Mucosa of stomach (tissue), 1 donor: ENCODE results near the gene CABLES2.

Experiments
- H3K27me3 ChIP-seq: one replicate; pipeline ENCODE4 v1.7.0; 2013; ENCODE audit warnings: mild to moderate bottlenecking, low read length; ENCODE audit not compliant: control insufficient read depth, insufficient read depth
- H3K36me3 ChIP-seq: one replicate; pipeline ENCODE4 v1.7.0; 2013; ENCODE audit warnings: low read length; ENCODE audit not compliant: control insufficient read depth, insufficient read depth
- H3K4me1 ChIP-seq: one replicate; pipeline ENCODE4 v1.7.0; 2013; ENCODE audit warnings: mild to moderate bottlenecking, low read length; ENCODE audit not compliant: control insufficient read depth, insufficient read depth
- H3K4me3 ChIP-seq: one replicate; pipeline ENCODE4 v1.7.0; 2013; ENCODE audit warnings: low read length
- H3K9ac ChIP-seq: one replicate; pipeline ENCODE4 v1.7.0; 2013; ENCODE audit warnings: mild to moderate bottlenecking, low read length, moderate library complexity
- H3K9me3 ChIP-seq: one replicate; pipeline ENCODE4 v1.7.0; 2013; ENCODE audit warnings: mild to moderate bottlenecking, low read length, moderate library complexity; ENCODE audit not compliant: control insufficient read depth
- donor health status: Pancreatic carcinoma.

The CABLES2 gene

GRCh38 chr20:62446888-62447869 lies 40.1 kb upstream of the CABLES2 start:
- H3K27me3 ChIP-seq = peaks cover 10% of the 10 kb centered on the region
- no peak overlapping the region for H3K4me3 ChIP-seq
- H3K36me3 ChIP-seq = no peaks in the 10 kb centered on the region
- H3K4me1 ChIP-seq = no peaks in the 10 kb centered on the region
- H3K9ac ChIP-seq = no peak overlapping the region
- no peaks in the 10 kb centered on the region for H3K9me3 ChIP-seq

DNA sequence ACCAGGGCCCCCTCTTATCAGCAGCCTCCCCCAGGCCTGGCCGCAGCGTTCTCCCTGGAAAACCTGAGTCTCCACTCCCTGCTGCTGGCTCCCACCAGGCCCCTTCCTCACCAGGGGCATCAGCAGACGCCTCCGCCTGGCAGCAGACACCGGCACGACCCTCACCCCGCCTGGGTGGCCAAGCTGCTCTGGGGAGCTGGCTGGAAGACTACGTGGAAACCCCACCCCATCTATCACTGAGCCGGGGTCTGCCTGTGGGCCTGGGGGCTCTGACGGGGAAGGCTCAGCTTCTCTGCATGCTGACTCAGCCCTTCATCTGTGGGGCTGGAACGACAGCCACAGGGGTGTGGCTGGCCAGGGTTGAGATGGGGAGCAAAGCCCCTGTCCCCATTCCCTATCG lies 39.4 kb upstream of the CABLES2 start:
- H3K9ac ChIP-seq = no peak overlapping the region
- H3K9me3 ChIP-seq = no peaks in the 10 kb centered on the region
- no peaks in the 10 kb centered on the region for H3K36me3 ChIP-seq
- peaks cover 7% of the 10 kb centered on the region for H3K27me3 ChIP-seq
- no peaks in the 10 kb centered on the region for H3K4me1 ChIP-seq
- H3K4me3 ChIP-seq = no peak overlapping the region

DNA sequence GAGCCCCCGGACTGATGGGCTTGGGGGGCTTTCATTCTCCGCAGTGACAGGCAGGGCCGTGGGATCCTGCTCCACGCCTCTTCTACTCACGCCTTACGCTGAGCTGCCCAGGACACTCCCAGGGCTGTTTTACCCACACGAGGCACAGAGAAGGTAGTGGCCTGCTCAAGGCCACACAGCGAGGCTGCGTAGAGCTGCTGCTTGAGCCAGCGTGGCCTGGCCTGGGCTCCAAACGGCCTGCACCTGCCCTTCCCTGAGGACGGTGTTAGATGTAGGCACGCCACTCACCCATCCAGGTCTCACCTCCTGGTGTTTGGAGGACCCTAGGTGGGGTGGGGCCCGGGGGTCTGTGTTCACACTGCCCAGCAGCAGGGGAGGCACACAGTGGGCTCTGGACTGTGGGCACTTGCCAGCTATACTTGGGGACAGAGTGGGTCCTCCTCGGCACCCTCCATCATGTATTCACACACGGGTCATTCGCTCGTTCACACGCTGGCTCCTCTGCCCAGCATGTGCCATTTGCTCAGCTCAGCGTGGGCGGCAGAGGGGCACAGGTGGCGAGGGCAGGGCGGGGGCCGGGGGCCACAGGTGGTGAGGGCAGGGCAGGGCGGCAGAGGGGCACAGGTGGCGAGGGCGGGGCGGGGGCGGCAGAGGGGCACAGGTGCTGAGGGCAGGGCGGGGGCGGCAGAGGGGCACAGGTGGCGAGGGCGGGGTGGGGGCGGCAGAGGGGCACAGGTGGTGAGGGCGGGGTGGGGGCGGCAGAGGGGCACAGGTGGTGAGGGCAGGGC lies 38.7 kb upstream of the CABLES2 start:
- H3K27me3 ChIP-seq = peaks cover 7% of the 10 kb centered on the region
- H3K9ac ChIP-seq = no peak overlapping the region
- no peaks in the 10 kb centered on the region for H3K9me3 ChIP-seq
- H3K36me3 ChIP-seq = no peaks in the 10 kb centered on the region
- no peaks in the 10 kb centered on the region for H3K4me1 ChIP-seq
- H3K4me3 ChIP-seq = no peak overlapping the region

- H3K36me3 ChIP-seq = no peaks in the 10 kb centered on the region
- no peaks in the 10 kb centered on the region for H3K4me1 ChIP-seq
- peaks cover 3% of the 10 kb centered on the region for H3K27me3 ChIP-seq
- H3K9me3 ChIP-seq = no peaks in the 10 kb centered on the region
- H3K9ac ChIP-seq = no peak overlapping the region
- no peak overlapping the region for H3K4me3 ChIP-seq
These were observed 37.2 kb upstream of the CABLES2 start for GRCh38 chr20:62444286-62444685.

DNA sequence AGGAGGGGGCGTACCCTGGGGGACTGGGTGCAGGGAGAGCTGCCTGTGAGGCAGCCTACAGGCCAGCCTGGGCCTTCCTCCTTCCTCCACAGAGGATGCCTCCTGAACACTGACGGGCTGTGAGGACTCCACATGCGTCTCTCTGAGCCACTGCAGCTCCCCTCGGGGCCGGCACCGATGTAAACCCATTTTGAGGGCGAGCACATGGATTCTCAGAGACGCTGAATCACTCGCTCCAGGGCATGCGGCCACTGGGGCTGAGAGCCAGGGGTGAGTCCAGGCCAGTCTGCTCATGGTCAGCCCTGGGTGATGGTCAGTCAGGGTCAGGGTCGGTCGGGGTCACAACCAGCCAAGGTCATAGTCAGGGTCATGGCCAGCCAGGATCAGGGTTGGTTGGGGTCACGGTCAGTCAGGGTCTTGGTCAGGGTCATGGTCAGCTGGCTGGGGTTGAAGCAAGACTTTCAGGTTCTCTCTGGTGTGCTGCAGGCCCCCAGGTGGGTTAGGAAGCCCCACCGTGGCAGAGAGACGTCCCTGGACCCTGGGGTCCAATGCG lies 35.0 kb upstream of the CABLES2 start:
- Histone ChIP-seq H3K36me3 (no peaks in the 10 kb centered on the region), H3K4me3 (no peak overlapping the region), H3K9ac (no peak overlapping the region), H3K27me3 (no peaks in the 10 kb centered on the region), H3K4me1 (no peaks in the 10 kb centered on the region), H3K9me3 (no peaks in the 10 kb centered on the region)

- no peak overlapping the region for H3K4me3 ChIP-seq
- H3K9ac ChIP-seq = no peak overlapping the region
- peaks cover 14% of the 10 kb centered on the region for H3K27me3 ChIP-seq
- peaks cover 4% of the 10 kb centered on the region for H3K4me1 ChIP-seq
- no peaks in the 10 kb centered on the region for H3K36me3 ChIP-seq
- no peaks in the 10 kb centered on the region for H3K9me3 ChIP-seq
These were observed 32.1 kb upstream of the CABLES2 start for GRCh38 chr20:62439218-62439617.

- Histone ChIP-seq H3K27me3 (peaks cover 15% of the 10 kb centered on the region), H3K9ac (no peak overlapping the region)
These were observed 30.8 kb upstream of the CABLES2 start for GRCh38 chr20:62437927-62438326.

GRCh38 chr20:62437496-62437895 lies 30.4 kb upstream of the CABLES2 start:
- H3K27me3 ChIP-seq = peaks cover 17% of the 10 kb centered on the region
- H3K4me1 ChIP-seq = peaks cover 14% of the 10 kb centered on the region
- no peak overlapping the region for H3K9ac ChIP-seq
- H3K4me3 ChIP-seq = no peak overlapping the region
- H3K36me3 ChIP-seq = no peaks in the 10 kb centered on the region
- no peaks in the 10 kb centered on the region for H3K9me3 ChIP-seq

More at GRCh38 chr20:62437927-62438326, 30.8 kb upstream of the CABLES2 start:
- no peaks in the 10 kb centered on the region for H3K9me3 ChIP-seq
- peaks cover 14% of the 10 kb centered on the region for H3K4me1 ChIP-seq
- H3K36me3 ChIP-seq = no peaks in the 10 kb centered on the region
- H3K4me3 ChIP-seq = no peak overlapping the region

DNA sequence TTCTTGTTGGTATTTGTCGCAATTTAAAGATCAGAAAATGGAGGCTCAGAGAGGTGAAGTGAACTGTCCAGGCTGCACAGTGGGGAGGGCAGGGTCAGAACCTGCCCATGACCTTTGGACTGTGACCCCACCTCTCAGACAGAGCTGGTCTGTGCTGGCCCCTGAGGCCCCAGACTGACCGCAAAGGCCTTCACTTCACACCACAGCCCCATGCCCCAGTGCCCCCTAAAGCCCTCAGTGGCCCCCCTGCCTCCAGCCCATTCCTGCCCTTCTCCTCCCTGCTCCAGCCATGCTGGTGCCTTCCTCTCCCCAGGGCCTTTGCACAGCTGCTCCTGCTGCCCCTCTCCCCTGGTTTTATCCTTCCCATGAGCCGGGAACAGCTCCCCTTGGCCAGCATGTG lies 29.6 kb upstream of the CABLES2 start:
- H3K9me3 ChIP-seq = no peaks in the 10 kb centered on the region
- H3K9ac ChIP-seq = no peak overlapping the region
- no peak overlapping the region for H3K4me3 ChIP-seq
- H3K36me3 ChIP-seq = no peaks in the 10 kb centered on the region
- peaks cover 14% of the 10 kb centered on the region for H3K4me1 ChIP-seq
- H3K27me3 ChIP-seq = peaks cover 17% of the 10 kb centered on the region

DNA sequence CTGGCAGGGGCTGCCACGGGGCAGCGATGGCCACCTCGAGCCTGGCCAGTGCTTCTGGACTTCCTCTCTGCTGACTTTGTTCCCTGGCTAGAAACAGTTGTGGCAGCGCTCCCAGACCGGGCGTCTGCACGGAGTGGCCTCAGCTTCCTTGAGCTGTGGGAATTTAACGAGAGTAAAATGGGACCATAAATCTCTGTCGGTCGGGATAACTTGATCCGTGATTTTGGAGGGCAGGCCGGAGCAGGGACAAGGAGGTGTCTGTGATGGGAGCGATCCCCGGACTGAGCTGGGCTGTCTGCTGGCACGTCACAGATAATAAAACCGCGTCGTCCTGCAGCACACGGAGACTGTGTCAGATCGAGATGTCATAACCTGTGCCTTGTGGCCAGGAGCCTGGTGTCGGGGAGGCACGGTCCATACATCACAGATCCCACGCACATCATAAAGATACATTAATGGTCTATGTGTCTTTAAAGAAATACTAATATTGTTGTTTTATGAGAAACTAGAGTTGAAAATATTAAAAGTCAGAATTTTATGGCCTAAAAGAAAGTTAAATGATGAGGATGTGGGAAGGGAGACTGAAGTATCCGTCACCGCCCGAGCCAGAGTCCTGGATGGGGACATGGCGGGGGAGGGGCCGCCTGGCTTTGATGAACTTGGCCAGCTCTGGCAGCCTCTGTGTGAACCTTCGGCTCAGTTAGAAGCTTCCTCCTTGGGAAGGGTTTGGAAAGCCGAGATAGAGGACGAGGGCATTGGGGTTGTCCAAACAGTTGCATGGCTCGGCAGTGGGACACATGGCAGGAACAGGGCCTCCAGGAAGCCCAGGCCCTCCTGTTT lies 26.8 kb upstream of the CABLES2 start:
- Histone ChIP-seq H3K4me1 (peaks cover 33% of the 10 kb centered on the region), H3K4me3 (no peak overlapping the region), H3K36me3 (no peaks in the 10 kb centered on the region), H3K27me3 (peaks cover 17% of the 10 kb centered on the region), H3K9me3 (no peaks in the 10 kb centered on the region), H3K9ac (no peak overlapping the region)

- Histone ChIP-seq H3K9me3 (no peaks in the 10 kb centered on the region), H3K36me3 (no peaks in the 10 kb centered on the region), H3K4me3 (no peak overlapping the region), H3K9ac (no peak overlapping the region), H3K27me3 (peaks cover 15% of the 10 kb centered on the region), H3K4me1 (peaks cover 57% of the 10 kb centered on the region)
These were observed 23.9 kb upstream of the CABLES2 start for GRCh38 chr20:62430866-62431447.
